ENCODE data around the gene CAPN5. TPM values are rescaled to one million over a fixed set of nuclear protein-coding genes. Genes with fewer than 3 reads are reported as not detected.

CAPN5 gene
- total and polyA plus RNA-seq, 2 of the 13 experiments (the other 11 are each of a cell fraction or from before 2014, with no cell fraction given), result 0.27 to 1.2 TPM

GRCh38 chr11:77130763-77131513 is 64.2 kb downstream of the CAPN5 start (continued):
- TF ChIP-seq ZNF710 (CRISPR knock-in tag; IDR thresholded peaks at IDR 0.05; ENCODE audit: borderline replicate concordance), result 0 out of 2 replicates have a peak, but pooled peaks have one; percentile 62
- no peak for TF ChIP-seq NFYC (CRISPR knock-in tag; IDR thresholded peaks at IDR 0.05)
- TF ChIP-seq CBFB (CRISPR knock-in tag; IDR thresholded peaks at IDR 0.05), result no peak
- no peak for TF ChIP-seq NFATC3 (CRISPR knock-in tag; IDR thresholded peaks at IDR 0.05)
- TF ChIP-seq ZBTB4 (CRISPR knock-in tag; IDR thresholded peaks at IDR 0.05; ENCODE audit: borderline replicate concordance), result no peak
- no peak for TF ChIP-seq THAP8 (CRISPR knock-in tag; IDR thresholded peaks at IDR 0.05; ENCODE audit: borderline replicate concordance)
- TF ChIP-seq ZNF496 (CRISPR knock-in tag; IDR thresholded peaks at IDR 0.05; ENCODE audit: insufficient replicate concordance), result no peak
- TF ChIP-seq THRA (CRISPR knock-in tag; IDR thresholded peaks at IDR 0.05; ENCODE audit: borderline replicate concordance), result peak; percentile 93; the same call in 1 of the 2 replicates
- no peak for TF ChIP-seq ZNF446 (CRISPR knock-in tag; IDR thresholded peaks at IDR 0.05)
- no peak for TF ChIP-seq EZH2 (conservative IDR thresholded peaks at IDR 0.05; ENCODE audit: low read depth, low read length)
- TF ChIP-seq YEATS2 (CRISPR knock-in tag; IDR thresholded peaks at IDR 0.05; ENCODE audit: borderline replicate concordance), result peak; percentile 29; the same call in 1 of the 2 replicates
- TF ChIP-seq ZNF350 (CRISPR knock-in tag; IDR thresholded peaks at IDR 0.05; ENCODE audit: borderline replicate concordance, low read depth), result 0 out of 2 replicates have a peak, but pooled peaks have one; percentile 28
- TF ChIP-seq ETV6 (CRISPR knock-in tag; conservative IDR thresholded peaks at IDR 0.05), result no peak
- TF ChIP-seq ZC3H13 (CRISPR knock-in tag; IDR thresholded peaks at IDR 0.05), result no peak
- TF ChIP-seq NFE2L2 (IDR thresholded peaks at IDR 0.05; ENCODE audit: low read length), result no peak
- TF ChIP-seq ZNF326 (CRISPR knock-in tag; IDR thresholded peaks at IDR 0.05; ENCODE audit: borderline replicate concordance), result no peak
- peak; percentile 47; the same call in 1 of the 2 replicates for TF ChIP-seq ZNF232 (CRISPR knock-in tag; IDR thresholded peaks at IDR 0.05; ENCODE audit: borderline replicate concordance)

All from HepG2 (cell line).